ENCODE measurements around the gene ERVMER34-1.

The ERVMER34-1 gene

DNA sequence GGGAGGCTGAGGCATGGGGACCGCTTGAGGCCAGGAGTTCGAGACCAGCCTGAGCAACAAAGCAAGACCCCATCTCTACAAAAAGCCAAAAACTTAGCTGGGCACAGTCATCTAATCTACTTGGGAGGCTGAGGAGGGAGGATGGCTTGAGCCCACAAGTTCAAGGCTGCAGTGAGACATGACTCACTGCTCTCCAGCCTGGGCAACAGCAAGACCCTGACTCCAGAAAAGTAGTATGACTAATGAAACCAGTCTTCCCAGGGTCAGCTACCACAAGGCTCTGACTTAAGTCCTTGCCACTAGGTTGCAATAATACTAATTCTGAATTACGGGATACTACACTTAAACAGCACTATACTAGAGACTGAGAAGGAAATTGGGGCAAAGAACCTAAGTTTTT lies 33.1 kb downstream of the ERVMER34-1 start:
- DNase-seq, result no peak

DNA sequence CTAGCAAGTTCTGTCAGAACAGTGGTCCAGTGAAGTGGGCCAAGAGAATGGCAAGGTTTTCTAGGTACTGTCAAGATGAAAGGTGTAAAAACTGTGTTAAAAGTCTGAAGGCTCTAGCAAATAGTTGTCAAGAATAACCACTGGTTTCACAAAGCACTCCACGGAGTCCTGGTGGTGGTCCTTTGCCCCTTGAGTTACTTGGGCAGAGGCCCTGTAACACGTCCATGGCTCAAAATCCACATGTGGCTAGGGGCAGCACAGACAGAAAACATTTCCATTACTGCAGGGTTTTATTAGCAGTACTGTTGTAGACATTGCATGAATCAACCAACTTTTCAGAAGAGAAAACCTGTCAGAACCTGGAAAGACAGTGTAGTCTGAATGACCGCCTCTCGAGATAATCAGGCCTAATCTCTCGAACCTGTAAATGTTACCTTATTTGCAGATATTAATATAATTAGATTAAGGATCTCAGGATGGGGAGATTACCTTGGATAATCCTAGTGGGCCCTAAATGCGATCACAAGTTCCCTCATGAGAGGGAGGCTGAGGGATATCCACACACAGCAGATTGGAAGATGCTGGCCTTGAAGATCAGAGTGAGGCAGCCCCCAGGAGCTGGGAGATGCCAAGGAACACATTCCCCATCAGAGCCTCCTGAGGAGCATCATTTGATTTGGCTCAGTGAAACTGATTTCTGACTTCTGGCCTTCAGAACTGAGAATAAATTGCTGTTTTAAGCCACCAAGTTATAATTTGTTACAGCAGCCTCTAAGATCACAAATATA lies 34.7 kb downstream of the ERVMER34-1 start:
- no peak for DNase-seq

GRCh38 chr4:52715914-52716313 lies 35.3 kb downstream of the ERVMER34-1 start:
- DNase-seq, result no peak

GRCh38 chr4:52715255-52715897 lies 35.8 kb downstream of the ERVMER34-1 start:
- DNase-seq, result no peak

- DNase-seq, result no peak
These were observed 36.5 kb downstream of the ERVMER34-1 start for GRCh38 chr4:52714597-52715254.

GRCh38 chr4:52713456-52713937 lies 37.7 kb downstream of the ERVMER34-1 start:
- no peak for DNase-seq

DNA sequence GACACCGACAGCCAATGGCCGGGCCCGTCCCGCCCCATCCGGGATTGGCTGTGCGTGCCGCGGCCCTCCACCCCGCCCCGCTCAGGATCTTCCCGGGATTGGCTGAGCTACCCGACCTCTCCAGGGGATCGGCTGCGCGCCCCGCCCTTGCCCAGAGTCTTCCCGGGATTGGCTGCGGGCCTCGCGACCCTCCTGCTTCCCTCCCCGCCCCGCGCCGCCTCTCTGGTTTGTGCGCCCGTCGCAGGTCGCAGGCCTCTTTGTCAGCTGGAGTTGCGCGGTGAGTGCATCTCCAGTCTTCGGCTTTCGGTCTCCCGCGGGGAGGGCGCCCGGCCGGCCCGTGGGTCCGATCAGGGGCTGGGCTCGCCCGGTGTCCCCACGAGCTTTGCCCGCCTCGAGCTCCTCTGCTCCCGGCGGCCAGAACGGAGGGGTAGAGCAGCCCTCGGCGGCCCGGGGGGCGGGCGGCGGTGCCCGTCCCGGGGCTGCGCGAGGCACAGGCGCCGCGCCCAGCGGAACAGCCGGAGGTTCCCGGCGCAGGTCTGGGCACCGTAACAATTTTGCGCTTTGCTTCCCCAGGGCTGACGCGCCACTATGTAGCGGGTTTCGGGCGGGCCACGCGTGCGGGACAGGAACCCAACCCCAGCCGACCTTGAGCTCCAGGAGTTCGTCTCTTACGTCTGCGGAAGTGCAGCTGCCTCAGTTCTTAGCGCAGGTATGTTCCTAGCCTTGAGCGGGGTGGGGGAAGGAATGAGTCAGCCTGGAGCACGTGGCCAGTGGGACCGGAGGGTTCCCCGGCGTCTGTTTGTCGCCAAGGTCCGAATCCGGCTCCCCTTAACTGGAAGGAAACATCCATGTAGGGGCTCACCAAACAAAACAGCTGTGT lies 38.7 kb downstream of the ERVMER34-1 start:
- DNase-seq, result peak; percentile 95

DNA sequence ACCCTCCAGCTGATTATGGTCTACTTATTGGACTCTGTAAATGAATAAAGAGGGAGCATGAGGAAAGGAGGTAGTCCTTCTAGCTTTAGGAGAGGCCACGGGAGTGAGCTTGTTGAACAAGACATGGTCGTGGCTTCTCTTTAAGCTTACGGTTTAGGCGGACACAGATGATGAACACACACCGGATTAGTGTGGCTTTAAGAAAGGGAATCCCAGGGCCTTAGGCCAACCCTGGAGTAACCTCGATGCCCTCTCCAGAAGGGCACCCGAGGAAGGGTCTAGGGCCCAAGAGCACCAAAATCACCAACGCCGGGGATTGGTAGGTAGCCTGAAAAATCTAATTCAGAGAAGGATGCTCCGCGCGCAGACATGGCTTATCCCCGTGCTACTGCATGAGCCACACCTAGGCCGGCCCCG lies 39.4 kb downstream of the ERVMER34-1 start:
- no peak for DNase-seq

DNA sequence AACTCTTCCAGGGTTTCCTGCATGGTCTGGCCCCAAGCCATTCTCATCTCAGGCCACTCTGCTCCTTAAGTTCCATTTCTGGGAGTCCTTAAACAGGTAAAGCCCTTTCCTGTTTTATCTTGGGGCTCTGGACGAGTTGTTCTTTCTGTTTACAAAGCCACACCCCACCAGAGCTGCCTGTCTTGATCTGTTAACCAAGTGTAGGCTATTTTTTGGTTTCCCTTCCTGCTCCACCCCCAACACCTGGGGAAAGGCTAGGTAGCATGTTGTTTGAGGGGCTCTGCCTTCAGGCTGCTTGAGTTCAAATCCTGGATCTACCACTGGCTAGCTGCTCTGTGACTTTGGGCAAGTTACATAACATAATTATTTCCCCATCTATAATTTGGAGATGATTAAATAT lies 40.0 kb downstream of the ERVMER34-1 start:
- DNase-seq, result no peak

GRCh38 chr4:52709155-52709554 lies 42.1 kb downstream of the ERVMER34-1 start:
- no peak for DNase-seq

GRCh38 chr4:52704661-52705060 lies 46.6 kb downstream of the ERVMER34-1 start:
- no peak for DNase-seq

DNA sequence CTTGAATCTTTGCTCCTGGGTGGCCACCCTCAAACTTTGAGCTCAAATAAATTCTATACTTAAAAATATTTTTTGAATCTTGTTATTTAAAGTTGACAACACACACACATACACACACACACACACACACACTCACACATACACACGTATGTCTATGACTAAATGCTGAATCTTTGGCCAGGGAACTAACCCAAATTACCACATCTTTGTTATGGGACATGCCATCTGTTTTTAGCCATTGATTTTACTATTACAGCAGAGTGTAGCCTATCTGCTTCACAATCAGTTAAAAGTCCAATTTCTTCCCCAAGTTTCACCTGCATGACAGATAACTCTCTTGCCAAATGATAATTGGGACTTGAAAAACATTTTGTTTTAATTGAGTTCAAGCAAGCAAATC lies 47.1 kb downstream of the ERVMER34-1 start:
- no peak for DNase-seq

- no peak for DNase-seq
These were observed 50.0 kb downstream of the ERVMER34-1 start for GRCh38 chr4:52701207-52701606.

DNA sequence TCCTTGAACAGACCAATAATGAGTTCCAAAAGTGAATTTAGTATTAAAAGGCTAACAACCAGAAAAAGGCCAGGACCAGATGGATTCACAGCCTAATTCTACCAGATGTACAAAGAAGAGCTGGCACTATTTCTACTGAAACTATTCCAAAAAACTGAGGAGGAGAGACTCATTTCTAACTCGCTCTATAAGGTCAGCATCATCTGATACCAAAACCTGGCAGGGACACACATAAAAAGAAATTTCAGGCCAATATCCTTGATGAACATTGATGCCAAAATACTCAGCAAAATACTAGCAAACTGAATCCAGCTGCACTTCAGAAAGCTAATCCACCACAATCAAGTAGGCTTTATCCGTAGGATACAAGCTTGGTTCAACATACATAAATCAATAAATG lies 56.3 kb downstream of the ERVMER34-1 start:
- DNase-seq, result no peak

DNA sequence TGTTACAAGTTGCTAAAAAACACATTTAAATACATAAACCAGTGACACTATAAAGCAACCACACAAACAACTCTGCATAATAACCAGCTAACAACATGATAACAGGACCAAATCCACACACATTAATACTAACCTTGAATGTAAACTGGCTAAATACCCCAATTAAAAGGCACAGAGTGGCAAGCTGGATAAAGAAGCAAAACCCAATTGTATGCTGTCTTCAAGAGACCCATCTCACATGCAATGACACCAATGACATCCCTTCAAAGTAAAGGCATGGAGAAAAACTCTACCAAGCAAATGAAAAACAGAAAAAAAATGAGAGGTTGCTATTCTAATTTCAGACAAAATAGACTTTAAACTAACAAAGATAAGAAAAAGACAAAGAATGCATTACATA lies 57.7 kb downstream of the ERVMER34-1 start:
- DNase-seq, result no peak

Measured in NCI-H345 (cell line).